AML-193 (cell line): ENCODE data around the gene FZD7.
A peak's percentile ranks its signal among the peaks of the same experiment; 100 is the strongest.

Source experiments
- DNase-seq, 2 experiments: peaks; one replicate each; lab custom pipeline; 2025; lab: John Stamatoyannopoulos, UW

FZD7 gene

DNA sequence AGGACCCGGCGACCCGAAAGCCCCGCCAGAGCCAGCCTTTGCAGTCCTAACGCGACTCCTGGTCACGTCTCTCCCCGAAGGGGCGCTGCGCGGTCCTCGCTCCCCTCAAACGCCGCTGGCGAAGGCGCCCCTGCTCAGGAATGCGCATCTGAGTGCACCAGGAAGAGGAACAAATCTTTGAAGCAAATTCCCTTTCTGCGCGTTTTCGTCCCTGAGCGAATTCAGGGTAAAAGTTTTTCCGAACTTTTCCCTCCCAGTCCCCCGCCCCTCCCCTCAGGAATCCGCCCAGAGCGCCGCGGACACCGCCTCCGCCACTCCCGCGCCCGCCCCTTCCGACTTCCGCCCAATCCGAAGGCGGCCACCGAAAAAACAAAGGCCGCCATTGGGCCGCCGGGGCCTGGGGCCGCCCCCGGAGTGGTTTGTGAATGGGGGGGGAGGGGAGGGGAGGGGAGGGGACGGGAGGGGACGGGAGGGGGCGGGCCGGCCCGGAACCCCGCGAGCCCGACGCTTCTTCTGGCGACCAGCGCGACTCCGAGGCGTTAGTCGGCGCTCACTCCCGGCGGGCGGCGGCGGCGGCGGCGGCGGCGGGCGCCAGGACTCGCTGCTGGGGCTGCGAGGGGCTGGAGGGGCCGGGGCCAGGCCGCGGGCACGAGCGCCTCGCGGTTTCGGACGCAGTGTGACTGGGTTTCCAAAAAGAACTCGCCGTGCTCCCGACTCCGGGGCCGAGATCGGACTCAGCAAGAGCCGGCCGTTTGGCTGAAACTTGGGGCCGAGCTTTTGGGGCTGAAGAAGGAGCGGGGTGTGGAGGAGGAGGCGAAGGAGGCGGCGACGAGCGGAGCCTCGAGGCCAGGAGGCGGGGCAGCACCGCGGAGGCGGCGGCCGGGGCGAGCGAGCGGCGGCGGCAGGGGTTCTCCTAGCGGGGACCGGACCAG lies at the start of gene FZD7:
TSS of gene FZD7 (plus strand) at position 539 of the 932 bp plus-strand sequence. CDS start 793 bp downstream, outside the sequence.
- DNase-seq = peak; percentile 77 to 81

DNA sequence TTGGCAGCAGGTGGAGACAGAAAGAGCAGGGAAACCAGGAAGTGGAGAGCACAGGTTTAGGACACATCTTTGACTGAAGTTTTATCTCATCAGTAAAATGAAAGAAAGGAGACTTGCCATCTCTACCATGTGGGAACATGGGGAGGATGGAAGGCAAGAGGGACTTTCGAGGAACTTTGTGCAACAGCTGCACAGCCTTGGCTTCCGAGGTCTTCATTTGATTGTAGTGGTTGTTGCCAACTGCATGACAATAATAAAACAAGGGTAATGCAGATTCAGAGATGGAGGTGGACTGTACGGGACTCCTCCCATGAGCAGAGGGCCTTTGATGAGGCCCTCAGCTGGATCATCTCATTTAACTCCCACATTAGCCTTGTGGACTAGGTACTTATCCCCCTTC lies 49.3 kb upstream of the FZD7 start:
- DNase-seq = no peak

DNA sequence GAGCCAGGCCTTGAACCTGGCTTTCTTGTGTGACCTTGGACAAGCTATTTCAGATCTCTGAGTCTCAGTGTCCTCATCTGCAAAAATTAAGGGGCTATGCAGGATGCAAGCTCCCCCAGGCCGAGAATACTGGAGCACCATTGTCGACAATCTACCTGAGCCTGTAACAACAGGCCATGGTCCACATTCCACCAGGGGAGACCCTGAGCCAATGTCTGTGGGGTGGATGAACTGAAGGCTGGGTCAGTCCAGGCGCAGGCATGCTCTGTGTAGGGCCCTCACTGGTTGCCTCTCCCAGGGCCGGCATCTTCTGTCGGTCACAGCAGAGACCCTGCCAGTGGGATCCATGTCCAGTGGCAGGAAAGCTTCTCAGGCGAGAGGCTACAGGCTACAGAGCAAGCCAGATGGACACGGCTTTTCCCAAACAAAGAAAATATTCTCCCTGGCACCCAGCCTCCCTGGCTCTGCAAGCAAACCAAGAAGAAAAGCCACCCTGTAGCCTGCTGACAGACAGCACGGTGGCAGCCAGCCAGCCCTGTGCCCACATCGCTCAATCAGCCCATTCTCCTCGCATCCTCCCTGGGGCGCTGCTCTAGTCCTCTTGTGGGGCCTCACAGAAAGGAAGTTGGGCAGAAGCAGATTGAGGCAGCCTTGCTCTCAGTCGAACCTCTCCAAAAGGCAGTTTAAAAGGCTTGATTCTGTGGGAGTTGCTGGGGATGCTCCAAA lies 48.7 kb upstream of the FZD7 start:
- no peak for DNase-seq

DNA sequence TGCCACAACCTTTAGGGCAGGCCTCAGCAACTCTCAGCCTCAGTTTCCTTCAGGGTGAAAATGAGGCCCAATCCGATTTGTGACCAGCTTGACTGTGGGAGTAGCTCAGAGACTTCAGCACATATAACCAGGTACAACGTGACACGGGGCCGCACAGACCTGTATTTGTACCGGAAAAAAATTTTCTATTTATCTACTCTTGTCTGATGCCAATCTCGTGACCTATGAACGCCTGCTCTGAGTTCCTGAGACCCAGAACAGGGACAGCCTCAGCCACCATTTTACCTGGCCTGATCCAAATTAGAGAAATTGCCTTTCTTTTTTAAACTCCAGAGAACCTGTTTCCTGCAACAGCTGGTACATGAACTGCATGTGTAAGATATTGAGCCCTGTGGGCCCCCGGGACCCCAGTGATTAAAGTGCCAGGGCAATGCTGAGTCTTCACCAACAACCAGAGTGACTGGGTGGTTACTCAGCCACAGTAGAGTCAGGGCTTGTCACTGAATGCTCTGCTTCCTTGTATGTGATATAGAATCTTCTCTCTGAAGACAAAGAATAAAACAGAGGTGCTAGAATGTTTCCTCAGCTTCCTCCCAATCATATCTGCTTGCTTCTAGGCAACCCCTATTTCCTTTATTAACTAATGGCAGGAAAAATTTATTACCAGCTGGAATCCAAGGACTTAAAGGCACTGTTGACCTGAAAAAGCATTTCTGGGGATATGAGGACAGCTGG lies 47.8 kb upstream of the FZD7 start:
- no peak for DNase-seq

DNA sequence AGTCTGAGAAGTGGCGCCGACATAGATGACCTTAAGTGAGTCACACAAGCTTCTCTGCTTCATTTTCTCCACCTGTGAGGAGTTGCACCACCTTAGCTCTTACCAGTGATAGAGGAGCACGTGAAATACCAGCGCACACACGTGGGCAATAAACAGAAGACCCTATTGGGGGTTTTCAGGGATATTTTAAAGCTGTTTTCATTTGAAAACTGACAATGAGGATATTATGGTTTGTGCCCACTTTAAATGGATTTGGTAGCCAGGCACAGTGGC lies 47.3 kb upstream of the FZD7 start:
- DNase-seq = no peak

DNA sequence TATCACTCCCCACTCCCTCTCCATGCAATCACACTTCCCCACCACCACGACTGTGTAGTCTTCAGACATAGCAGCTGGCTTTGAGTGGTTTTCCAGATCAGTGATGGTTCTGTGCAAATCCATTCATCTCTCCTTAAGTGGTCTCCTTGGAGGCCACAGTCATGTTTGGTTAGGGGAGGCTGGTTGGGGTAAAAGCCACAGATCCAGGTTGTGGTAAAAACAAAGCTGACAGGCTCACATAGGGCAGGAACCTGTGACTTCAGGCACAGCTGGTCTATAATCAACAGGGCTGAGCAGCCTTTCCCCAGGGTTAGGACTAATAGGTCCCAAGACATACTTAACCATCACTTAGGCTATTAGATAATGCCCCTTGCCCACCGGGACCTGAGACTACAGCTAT lies 46.2 kb upstream of the FZD7 start:
- DNase-seq = no peak

DNA sequence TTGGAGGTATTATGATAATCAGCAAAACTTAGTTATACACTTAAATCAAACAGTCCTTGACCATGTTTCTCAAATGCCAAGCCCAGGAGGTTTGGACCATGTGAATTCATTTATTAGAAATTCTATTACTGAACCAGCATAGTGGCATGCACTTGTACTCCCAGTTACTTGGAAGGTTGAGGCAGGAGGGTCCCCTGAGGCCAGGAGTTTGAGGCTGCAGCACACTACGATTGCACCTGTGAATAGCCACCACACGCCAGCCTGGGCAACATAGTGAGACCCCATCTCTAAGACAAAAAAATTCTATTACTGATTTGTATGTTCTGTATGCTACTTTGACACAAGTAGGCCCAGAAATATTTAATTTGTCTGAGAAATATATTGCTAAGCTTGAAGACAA lies 43.6 kb upstream of the FZD7 start:
- DNase-seq = no peak

DNA sequence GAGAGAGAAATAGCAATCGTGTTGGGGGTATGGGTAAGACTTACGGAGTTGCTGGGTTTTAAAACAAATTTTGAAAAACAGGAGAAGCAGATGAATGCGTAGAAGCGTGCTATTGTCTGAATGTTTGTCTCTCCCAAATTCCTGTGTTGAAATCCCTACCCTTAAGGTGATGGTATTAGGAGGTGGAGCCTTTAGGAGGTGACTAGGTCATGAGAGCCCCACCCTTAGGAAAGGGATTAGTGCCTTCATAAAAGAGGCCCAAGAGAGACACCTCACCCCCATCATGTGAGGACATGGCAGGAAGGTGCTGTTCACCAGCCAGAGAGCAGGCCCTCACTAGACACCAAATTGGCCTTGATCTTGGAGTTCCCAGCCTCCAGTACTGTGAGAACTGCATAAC lies 40.7 kb upstream of the FZD7 start:
- no peak for DNase-seq

DNA sequence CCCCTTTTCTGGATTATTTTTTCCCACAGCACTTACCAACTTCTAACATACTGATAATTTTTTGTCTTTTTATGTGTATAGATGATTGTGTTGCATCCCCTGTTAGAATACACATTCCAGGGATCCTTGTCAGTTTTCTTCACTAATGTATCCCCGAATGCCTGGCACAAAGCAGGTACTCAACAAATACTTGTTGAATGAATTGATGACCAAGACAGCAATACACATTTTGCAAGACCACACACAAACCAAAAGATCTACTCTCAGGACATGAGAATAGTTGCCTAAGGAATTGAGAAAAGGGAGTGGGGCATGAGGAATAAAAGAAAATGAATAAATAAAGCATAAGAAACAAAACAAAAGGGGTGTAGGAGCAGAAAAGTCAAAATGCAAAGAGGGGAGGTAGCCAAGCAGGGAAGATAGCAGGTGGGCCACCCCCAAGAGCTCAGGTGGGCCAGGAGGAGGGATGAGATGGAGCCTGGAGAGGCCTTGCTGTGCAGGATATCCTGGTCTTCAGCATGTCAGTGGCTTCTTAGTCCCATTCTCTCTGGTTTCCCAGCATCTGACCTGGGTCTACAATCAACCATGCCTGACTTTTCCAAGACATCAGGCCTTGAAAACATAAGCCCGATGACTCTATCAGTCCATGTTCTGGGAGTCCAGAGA lies 38.5 kb upstream of the FZD7 start:
- no peak for DNase-seq

DNA sequence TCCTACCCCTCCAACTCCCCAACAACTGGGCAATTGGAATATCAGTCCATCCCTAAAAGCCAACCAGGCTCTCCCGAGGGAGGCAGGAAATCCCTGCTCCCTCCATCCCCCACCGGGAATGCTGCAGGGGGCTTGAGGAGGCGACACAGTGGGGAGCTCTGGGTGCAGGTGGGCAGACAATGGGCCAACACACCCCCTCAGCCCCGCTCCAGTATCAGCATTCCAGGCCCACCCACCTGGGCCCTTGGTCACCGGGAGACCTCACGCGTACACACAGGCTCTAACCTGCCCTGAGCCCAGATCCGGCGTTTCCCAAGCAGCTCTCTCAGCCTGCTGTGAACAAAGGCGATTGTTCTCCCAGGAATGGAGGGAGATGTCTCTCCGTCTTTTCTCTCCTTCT lies 37.6 kb upstream of the FZD7 start:
- no peak for DNase-seq

DNA sequence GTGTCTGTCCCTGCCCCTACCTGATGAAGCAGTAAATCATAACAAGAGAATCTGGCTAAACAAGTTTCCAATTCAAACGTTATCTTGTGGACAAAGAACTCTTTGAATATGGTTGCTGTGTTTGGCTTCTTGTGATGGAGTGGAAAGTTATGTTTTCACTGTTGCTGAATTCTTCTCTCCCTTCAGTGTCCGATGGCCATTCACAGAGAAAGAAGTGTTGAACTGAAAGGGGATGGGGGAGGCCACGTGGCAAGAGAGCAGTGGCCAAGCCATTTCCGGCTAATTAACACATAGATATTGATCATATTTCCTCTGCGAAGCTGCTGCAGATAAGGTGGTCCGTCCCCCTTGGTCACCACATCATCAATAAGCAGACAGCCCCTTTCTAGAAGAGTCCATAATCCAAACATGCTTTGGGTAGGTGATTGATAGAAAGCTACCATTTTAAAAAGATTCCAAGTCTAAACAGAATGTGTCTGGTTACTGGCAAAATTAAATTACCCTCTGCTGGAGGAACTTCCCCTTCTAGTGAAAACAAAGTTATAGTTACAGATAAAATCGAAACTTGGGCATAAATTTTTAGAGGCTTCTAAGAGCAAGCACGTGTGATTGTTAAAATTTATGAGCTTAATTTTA lies 36.9 kb upstream of the FZD7 start:
- no peak for DNase-seq

DNA sequence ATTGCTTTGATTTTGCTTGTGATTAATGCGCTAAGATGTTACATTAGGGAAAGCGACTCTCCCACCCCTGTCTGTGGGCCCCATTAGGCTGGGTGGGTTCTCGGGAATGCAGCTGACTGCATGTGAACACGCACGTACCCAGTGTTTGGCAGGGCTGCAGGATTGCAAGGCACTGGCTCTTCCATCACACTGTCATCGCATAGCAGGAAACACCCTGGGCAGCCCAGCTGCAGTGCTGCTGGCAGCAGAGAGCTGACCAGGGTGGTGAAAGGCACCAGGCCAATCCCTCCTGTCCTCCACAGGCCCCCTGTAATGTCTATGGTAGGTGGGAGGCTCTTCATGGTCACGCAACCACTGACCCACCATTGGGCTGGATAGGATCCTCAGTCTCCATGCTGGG lies 34.4 kb upstream of the FZD7 start:
- DNase-seq = no peak

DNA sequence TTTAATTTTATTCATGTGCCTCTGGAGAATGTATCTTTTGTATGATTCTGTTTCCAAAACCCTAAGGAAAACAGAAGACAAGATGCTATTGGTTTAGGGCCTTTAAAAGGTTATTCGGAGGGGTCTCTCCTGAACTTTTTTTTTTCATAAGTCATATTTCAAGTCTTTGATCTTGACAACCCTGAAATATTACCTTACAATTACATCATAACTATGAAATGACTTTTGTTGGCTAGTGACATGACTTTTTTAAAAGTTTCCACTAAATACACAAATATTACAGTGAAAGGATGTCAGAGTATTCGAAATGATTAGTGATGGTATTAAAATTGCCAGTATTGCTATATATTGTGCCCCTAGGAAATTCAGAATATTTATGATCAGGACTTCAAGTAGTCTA lies 31.8 kb upstream of the FZD7 start:
- no peak for DNase-seq

DNA sequence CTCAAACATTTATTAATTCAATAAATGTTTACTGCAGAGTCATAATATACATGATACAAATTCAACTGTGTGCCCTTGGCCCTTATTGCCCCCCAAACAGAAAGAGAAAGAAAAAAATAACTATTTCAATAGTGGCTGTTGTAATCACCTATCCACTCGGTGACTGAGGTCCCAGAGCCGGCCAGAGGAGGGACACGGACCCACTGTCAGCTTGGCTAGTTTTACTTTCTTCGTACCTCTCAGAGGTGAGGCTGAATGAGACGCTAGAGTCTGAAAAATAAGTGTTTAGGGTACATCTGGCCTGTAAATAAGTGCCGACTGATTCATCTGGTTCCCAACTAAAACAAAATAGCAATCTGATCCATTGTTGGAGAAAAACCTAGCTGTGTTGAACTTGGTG lies 31.3 kb upstream of the FZD7 start:
- no peak for DNase-seq

DNA sequence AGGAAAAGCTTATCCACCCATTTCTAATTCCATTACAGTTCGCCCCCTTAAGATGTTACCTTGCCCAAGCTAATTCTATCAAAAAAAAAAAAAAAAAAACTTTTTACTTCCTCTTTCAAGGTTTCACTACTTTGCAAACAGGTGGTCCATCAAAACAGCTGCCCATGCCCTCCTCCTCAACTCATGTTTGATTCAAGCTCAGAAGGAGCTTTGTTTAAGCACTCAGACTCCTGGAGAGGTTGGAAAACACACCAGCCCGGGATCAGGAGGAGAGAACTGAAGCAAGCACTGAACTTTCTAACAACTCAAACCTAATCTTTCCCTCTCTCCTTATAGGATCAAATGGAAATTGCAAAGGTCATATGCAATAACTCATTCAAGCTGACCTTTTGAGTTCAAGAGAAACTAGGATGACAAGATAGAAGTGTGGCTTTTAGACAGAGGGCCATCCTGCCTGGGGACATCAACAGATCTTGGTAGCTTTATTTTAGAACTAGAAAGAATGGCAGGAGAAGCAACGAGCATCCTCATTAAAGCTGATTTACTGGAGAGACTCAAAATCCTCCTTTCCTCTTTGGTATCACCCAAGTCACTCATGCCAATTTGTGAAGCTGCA lies 28.3 kb upstream of the FZD7 start:
- DNase-seq = no peak

DNA sequence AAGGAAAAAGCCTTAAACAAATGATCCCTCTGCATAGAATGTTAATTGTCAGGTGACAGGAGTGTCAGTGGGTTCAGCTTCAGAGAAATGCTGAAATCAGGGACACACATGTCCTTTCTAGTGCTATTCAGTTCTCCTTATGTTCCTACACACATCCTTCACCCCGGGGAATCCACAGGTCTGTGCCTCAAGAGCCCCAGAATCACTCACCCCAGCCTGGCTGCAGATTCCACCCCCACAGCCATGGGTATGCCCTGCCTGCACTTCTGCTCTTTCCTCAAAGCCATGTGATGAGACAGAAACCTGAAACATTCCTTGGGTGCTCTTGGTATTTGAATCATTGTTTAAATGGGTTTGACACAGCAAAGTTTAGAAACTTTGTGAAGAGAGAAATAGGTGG lies 27.4 kb upstream of the FZD7 start:
- no peak for DNase-seq

DNA sequence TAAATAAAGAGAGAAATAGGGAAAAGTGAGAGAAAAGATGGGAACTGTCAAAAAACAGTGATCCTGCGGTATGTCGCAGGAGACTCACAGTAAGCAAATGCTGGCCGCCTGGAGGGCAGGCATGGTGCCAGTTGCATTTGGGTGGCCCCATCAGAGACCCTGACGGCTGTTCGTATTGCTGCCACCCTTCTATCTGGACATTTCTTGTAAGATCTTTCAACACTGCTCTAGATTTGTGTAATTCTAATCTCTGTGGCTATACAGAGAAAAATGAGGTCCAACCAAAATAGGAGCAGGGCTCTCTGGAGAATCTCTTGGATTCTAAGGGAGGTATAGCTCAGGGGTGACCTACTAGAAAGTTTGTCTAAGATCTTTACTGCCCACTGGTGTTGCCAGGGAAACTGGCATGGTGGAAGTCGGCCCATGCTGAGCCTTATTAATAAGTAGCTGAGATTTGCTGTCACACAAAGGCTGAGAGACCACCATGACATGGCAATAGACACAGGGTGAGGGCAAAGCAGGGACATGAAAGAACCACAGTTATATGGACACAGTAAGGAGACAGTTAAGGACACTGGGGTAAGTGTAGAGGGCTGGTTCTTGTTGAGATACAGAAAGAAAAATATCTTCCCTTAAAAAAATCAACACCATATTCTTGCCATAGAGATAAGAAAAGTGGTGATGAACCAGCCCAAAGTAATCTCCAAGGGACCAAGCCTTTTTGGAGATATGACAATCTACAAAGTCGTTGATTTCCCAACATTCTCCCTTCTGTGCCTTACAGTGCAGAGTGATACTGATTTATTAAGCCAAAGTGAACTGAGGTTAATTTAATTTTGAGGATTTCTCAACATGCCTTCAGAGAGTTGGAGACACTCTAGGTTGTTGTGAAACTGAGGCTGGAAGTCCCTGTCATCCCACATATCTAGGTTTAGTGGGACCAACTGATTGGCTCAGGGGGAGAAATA lies 26.4 kb upstream of the FZD7 start:
- no peak for DNase-seq

DNA sequence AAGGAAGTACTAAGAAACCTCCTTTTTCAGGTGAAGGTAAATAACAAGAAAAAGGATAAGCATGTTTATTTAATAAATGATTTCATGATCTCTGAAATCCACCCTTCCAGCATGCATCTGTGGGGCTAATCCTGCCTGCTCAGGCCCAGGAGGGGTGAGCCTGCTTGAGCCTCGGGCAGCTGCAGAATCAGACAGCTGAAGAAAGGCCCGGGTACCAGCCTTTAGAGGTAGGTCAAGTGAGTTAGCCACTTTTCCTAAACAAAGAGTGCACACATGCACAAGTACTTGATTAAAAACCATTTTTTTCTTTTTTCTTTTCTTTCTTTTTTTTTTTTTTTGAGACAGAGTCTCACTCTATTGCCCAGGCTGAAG lies 25.7 kb upstream of the FZD7 start:
- no peak for DNase-seq

DNA sequence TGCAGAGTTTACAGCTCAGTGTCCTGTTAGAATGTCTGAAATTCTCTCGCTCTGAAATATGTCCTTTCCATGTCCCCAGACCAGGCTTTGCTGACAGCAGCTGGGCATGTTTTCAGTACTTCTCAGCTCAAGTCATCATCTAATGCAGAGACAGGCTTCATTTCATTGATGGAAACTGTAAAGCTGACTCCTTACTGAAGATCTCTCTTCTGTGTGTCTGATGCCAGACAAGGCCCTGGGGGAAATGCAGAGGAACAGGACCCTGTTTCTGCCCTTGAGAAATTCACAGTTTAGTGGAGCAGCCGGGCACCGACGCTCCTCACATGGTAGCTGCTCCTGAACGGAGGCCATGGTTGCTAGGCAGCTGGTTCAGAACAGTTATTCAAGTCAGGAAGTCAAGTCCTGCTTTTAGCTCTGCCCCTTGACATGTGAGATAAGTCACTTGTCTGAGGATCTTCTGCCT lies 24.6 kb upstream of the FZD7 start:
- DNase-seq = no peak

DNA sequence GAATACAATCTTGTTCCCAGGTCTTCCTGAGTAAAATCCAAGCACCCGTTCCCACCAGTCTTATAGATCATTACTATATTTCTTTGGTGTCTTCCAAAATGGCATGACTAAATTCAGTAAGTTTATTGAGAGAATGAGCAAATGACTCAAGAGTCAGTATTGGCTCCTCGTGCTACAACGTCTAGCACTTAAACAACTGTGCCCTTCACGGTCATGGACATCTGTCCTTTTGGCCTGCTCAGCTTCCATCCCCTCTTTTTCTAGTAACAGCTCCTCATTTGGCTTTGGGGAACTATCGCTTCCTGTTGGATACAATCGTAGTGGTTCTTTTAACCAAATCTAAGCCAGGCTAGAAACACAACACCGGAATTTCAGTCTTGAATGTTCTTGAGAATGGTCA lies 24.1 kb upstream of the FZD7 start:
- DNase-seq = no peak
